ENCODE measurements around the gene RBM39. TPM values are rescaled to one million over a fixed set of nuclear protein-coding genes. Genes with fewer than 3 reads are reported as not detected.

The RBM39 gene
- total and polyA plus RNA-seq, 10 of the 15 experiments (the other 5 are each of a cell fraction or from before 2014, with no cell fraction given) = 135 to 280 (median 217) TPM

GRCh38 chr20:35739294-35740163 lies 2.5 kb downstream of the RBM39 start (continued):
- TF ChIP-seq ZNF687 (IDR thresholded peaks at IDR 0.05) (no peak), BACH1 (IDR thresholded peaks at IDR 0.05; ENCODE audit: borderline replicate concordance) (peak; percentile 36; the same call in 1 of the 2 replicates)

- peak overlapping the region; percentile 62 for H3K4me2 ChIP-seq (ENCODE audit: control insufficient read depth, insufficient read depth)
- BruUV-seq (replicated peaks) = no TSS peak
- SMC1A ChIA-PET (ENCODE audit: uncharacterized antibody, unreplicated experiment) = interaction anchor here (0.8 to 1.9 kb wide), 5 partner anchors 9 to 57 kb away, joined by 3 to 7 read pairs (median 3); no protein-coding TSS in a partner anchor
- POLR2A ChIA-PET = interaction anchor here (0.6 to 6.9 kb wide), 4 partner anchors 15 to 72 kb away, joined by 3 to 214 read pairs (median 4); partner anchors contain the start of gene PHF20
- DNase-seq (ENCODE audit: low read depth, low spot score) (no peak), FAIRE-seq (no peak), ATAC-seq (no peak)
- CTCF ChIA-PET = interaction anchor here (1.3 to 7.6 kb wide), 6 partner anchors 8 to 146 kb away, joined by 4 to 69 read pairs (median 7); partner anchors contain the start of gene PHF20
- TF ChIP-seq MTA3 (IDR thresholded peaks at IDR 0.05; ENCODE audit: borderline replicate concordance, low read length) (no peak), POLR2AphosphoS5 (IDR thresholded peaks at IDR 0.05; ENCODE audit: low read length) (peak; percentile 45; the same call in 1 of the 2 replicates)
- no peak overlapping the region for H3K9ac ChIP-seq (ENCODE audit: control insufficient read depth, insufficient read depth, low read length)
- intact Hi-C loops (cut with micrococcal nuclease; ENCODE audit: unreplicated experiment) = loop anchor here (10.0 kb wide), 1 partner anchor 146 kb away; no protein-coding TSS in a partner anchor
- RAD21 ChIA-PET (ENCODE audit: unreplicated experiment) = no interaction called here
- no peak overlapping the region for H2AFZ ChIP-seq (ENCODE audit: control insufficient read depth, low read depth, low read length)
- no peaks in the 10 kb centered on the region for H3K9me3 ChIP-seq (replicated peaks; ENCODE audit: control insufficient read depth, insufficient read depth, low read length)
- peaks cover 2% of the 10 kb centered on the region; the same call in 1 of the 2 replicates for H3K4me1 ChIP-seq (ENCODE audit: control insufficient read depth, insufficient read depth, low read length)
- peaks cover 95% of the 10 kb centered on the region for H3K79me2 ChIP-seq (ENCODE audit: control insufficient read depth, insufficient read depth, low read length)
- H4K20me1 ChIP-seq (ENCODE audit: control insufficient read depth, insufficient read depth) = peaks cover 6% of the 10 kb centered on the region
- in situ Hi-C loops (cut with MboI) = no loop called here
- 64% methylated on average over 4 of the region's 4 CpGs for WGBS (ENCODE audit: insufficient coverage, insufficient replicate concordance, low lambda C conversion rate, missing lambda C conversion rate)
- no peak overlapping the region for H3K27ac ChIP-seq (ENCODE audit: control insufficient read depth, insufficient read depth)
- H3K27me3 ChIP-seq (replicated peaks in 1 of 2; ENCODE audit: control insufficient read depth in 2 of 2, insufficient read depth in 2 of 2, low read length in 1 of 2) = no peaks in the 10 kb centered on the region
- H3K36me3 ChIP-seq (ENCODE audit: control insufficient read depth in 2 of 2, insufficient read depth in 2 of 2, low read length in 1 of 2) = peaks cover 5 to 28% of the 10 kb centered on the region in 2 experiments
- peak overlapping the region; percentile 59 for H3K4me3 ChIP-seq
Measured at GRCh38 chr20:35738410-35739179, 3.5 kb downstream of the RBM39 start.

All from GM12878 (cell line).